GM18519 (cell line): ENCODE data around the gene ZNF469.
"Not testable (repeated sequence)": the region's sequence is repeated elsewhere in the genome, so short reads cannot be mapped to it uniquely, and the experiment has no call there.

Experiments used
- ATAC-seq: cut with Tn5 transposase; IDR thresholded peaks from one replicate; pipeline ENCODE4 v1.9.1; 2021; ENCODE audit warnings: mild to moderate bottlenecking, moderate library complexity; ENCODE audit not compliant: unreplicated experiment, low FRiP score

The ZNF469 gene

GRCh38 chr16:88405216-88406060, 22.7 kb downstream of the ZNF469 start:
- ATAC-seq, result no peak

DNA sequence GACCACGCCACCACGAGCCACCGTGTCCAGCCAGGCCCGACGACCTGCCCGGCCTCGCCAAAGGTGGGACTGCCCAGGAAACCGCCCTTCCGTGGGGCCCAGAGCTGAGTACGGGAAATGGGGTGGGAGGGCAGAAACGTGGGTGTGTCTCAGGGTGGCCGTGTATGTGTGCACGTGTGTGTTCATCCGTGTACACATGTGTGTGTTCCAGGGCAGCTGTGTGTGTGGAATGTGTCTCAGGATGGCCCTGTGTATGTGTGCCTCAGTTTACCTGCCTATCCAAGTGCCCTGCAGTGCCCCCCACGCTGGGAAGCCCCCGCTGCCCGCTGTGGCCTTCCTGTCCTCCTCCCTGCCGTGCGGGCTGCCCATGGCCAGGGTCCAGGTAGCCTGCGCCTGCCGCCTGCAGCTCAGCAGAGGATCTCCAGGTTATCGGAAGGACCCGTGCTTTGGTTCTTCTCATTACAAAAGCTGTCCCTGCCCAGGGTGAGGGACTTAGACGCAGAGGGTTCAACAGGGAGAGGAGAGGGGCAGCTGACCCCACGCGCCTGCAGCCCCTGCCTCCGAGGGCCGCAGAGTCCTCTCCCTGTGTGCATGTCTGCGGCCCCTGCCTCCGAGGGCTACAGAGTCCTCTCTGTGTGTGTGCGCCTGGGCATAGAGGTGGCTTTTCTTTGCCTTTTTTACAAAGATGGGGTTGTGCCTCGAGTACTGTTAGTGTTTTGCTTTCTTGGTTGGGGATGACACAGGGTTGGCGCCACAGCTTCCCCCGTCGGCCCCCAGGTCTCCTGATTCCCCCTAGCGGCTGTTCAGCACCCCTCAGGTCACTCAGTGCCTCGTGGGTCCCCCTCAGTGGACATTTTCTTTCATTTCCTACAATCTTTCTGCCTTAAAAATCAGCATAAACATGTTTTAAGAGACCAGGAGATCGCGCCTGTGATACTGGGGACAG, 23.6 kb downstream of the ZNF469 start:
- ATAC-seq, result no peak

GRCh38 chr16:88407042-88407420, 24.3 kb downstream of the ZNF469 start:
- ATAC-seq, result no peak

DNA sequence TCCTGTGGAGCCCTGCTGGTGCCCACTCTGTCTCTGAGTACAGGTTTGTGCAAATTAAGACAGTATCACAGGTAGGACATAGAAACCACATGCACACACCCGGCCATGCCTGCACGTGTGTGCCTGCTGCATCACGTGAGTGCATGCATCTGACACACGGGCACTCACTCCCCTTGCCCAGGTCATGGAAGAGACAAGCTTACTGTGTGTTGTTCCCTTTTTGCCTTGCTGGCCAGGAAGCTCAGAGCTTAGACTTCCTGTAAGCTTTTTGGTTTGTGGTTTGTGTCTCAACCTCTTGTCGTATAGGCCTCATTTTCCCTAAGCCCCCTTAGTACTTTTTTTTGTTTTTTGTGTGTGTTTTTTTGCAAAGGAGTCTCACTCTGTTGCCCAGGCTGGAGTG, 25.0 kb downstream of the ZNF469 start:
- no peak for ATAC-seq

DNA sequence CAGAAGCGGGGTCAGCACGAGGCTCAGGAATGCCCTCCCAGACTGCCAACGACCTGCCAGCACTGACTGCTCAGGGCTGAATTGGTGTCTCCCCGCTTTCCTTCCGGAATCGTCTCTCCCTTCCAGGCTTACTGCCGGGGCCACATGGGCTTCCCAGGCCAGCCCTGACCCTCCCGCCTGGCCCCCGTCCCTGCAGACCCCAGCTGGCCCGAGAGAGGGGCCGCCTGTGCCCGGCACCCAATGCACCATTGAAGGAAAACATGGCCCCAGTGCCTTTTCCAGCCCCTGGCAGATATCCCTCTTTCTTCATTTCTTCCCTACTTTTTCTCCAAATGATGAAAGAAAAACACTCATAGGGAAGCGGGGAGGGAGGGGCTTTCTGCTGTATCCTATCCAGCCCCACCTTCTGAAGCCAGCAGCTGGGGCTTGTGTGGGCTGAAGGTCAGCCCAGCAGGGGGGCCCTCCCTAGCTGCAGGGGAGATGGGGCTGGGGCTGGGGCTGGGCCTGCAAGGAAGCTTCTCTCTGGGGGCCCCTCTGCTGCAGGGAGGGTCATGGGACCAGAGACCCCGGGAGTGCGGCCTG, 25.9 kb downstream of the ZNF469 start:
- ATAC-seq, result no peak

DNA sequence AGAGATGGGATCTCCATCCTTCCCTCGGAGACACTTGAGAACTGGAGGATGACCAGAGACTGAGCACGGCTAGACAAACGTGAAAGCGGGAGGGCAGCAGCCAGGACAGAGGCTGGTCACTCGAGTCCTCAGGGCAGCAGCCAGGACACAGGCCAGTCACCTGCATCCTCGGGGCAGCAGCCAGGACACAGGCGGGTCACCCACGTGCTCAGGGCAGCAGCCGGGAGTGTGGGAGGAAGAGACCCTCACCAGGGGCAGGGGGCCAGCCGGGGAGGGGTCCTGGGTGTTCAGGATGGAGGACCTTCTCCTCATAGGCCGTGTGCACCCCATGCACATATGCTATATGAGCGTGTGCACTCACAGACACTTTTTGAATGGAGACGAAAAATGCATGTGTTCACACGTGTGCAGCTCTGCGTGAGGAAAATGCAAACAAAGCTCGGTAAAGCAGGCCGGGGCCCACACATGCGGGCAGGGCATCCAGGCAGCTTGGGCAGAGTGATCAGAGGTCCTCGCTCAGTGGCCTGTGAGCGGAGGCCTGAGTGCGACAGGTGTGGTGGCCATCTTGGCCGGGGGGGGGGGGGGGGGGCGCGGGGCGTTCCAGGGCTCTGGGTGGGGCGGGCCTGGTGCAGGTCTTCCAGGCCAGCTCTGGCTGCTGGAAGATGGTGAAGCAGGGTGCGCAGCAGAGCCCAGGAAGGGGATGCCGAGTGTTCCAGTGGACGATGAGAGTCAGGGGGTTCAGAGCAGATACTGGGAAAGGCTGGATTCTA, 26.7 kb downstream of the ZNF469 start:
- no peak for ATAC-seq

GRCh38 chr16:88410297-88410968, 27.7 kb downstream of the ZNF469 start:
- ATAC-seq, result not testable (repeated sequence)

DNA sequence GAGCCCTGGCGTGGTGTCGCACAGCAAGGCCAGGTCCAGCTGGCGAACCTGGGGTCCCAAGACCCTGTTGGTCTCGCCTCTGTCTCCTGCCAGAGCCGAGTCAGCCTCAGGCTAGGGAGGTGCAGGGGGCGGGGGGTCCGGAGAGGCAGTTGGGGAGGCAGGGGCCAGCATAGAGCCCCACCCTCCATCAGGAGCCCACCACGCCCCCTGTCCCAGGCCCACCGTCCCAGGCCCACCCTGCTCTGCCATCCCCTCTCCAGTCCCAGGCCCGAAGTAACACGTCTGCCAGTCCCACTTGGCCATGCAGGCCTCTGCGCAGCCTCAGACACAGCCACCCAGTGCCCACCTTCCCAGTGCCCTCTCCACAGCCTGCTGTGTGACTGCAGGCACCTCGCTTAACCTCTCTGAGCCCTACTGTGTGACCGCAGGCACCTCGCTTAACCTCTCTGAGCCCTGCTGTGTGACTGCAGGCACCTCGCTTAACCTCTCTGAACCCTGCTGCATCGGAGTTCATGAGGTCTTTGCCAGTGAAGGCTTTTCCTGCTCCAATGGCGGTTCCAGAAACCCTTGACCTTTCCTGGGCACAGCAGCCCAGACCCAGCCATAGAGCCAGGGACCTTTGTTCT, 29.3 kb downstream of the ZNF469 start:
- no peak for ATAC-seq

DNA sequence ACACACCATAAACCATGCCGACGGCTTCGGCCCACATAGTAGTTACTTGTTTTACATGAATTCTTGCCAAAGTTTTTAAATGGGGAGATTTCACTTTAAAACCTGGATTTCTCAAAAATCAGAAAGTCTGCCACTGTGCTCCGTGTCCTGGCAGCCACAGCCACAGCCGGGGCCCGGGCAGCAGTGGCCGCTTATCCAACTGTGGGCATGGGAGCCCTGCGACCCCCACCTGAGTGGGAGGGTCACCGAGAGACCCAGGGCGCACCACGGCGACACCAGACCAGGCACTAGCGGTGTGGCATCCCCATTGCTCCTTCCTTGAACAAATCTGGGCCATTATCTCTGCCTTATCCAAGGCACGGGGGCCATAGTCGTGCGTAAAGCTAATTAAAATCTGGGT, 30.0 kb downstream of the ZNF469 start:
- no peak for ATAC-seq

DNA sequence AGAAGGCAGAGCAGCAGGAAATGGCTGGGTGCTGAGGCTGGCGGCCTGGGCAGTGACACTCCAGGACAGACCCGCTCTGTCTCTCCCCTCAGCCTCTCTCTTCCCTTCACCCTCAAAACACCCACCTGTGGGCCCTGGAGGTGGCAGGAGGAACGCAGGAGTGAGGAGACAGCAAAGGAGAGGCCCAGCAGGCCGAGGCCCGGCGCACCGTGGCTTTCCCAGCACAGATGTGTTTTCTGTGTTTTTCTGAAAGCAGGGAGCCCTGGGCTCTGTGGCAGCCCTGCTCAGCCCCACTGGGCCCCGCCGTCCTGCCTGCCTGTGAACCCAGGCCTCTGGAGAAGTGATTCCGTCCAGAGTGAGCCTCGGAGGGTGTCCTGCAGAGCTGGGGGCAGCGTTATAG, 30.5 kb downstream of the ZNF469 start:
- no peak for ATAC-seq

DNA sequence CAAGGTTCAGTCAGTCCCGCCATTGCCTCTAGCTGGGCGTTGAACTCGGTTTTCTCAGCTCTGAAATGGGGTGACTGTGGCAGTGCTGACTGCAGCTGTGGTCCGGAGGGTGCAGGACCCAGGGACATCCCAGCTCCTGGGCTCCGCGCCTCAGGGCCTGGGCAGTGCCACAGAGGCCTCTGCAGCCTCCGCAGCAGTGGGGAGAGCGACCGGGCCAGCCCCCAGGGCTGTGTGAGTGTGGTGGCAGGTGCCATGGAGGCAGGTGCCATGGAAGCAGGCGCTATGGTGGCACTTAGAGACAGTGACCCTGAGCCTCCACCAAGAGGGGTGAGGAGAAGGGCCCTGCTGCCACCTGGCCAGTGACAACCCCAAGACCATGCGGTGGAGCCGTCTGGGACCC, 30.9 kb downstream of the ZNF469 start:
- no peak for ATAC-seq

DNA sequence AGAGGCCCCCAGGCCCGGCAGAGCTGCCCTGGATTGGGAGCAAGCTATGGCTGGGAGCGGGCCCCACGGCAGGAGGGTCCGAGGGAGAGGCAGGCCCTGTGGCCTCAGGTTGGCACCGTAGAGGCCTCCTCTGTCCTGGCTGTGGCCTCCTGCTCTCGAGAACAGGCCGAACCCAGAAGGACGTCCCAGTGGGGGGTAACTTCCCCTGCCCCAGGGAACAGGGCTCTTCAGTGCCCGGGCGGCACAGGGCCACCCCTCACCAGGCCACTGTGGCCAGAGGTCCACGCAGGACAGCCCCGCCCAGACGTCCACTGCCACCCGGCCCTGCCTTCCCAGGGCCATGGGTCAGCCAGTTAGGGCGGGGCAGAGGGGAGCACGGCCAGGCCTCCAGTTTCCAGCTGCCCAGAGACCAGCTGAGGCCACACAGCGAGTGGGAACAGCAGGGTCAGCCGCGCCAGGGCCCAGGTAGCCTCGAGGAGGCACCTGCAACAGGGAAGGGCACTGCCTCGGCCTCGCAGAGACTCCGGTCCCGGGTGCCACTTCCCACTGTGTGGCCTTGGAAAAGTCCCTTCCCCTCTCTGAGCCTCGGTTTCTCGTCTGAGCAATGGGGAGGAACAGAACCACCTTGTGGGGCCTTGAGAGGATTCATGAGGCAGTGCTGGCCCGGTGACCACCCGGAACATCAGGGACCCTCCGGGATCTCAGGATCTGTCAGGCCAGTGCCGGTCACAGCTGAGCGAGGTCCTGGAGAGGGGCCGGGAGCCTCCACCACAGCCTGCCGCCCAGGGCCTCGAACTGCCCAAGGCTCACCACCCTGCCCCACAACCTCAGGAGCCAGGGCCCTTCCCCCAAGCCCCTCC, 32.0 kb downstream of the ZNF469 start:
- no peak for ATAC-seq

GRCh38 chr16:88415381-88415705, 32.6 kb downstream of the ZNF469 start:
- ATAC-seq, result no peak

DNA sequence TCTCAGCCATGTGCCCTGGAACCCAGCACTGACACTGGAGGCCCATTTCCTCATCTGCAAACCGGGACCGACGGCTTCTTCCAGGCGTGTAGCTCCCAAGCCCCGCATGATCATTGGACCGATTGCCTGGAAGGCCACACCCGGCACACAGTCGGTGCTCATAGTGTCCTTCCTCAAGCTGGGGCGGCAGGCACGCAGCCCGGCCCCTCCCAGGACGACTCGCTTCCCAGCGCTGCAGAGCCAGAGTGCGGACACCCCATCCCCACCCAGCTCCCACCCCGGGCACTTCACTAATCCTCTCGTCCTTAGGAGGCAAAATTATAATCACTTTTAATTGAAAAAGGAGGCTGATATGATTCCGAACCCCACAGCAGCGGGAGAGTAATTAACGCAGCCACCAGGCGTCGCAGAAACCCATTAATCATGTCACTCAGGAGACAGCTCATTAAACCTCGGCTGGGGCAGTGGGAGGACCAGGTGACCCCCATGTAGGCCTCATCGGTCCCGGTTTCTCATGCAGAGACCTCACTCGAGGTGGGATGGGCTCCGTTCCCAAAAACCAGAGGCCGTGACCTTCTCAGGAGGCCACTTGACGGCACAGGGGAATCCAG, 33.1 kb downstream of the ZNF469 start:
- no peak for ATAC-seq

GRCh38 chr16:88416686-88417085, 33.9 kb downstream of the ZNF469 start:
- no peak for ATAC-seq

DNA sequence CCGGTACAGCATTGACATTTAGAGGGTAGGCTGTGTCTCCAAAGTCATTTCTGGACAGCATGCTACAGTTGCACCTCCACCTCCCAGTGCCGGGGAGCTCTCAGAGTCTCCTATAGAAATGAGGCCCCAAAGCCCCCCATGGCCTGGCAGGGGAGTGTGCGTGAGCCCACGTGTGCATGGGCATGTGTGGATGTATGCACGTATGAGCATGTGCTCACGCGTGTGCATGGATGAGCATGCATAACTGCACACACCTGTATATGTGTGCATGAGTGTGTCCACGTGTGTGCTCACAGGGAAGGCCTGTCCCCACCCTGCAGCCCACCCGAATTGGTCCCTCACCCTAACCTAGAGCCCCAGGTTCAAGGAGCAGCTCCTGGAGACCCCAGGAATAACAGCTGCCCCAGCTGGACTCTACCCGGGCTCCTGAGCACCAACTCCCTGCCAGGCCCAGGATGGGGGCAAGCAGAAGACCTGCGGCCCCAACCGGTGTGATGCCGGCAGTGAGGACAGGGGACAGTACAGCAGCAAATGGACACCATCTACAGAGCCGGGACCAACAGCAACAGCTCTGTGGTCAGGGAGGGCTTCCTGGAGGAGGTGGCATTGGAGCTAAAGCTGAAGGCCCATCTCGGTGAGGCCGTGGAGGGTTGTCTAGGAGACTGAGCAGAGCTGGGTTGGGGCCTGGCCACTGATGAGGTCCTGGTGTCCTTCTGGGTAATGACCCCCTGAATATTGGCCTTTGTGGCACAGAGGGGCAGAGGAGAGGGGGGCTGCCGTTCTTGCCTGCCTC, 35.1 kb downstream of the ZNF469 start:
- no peak for ATAC-seq

DNA sequence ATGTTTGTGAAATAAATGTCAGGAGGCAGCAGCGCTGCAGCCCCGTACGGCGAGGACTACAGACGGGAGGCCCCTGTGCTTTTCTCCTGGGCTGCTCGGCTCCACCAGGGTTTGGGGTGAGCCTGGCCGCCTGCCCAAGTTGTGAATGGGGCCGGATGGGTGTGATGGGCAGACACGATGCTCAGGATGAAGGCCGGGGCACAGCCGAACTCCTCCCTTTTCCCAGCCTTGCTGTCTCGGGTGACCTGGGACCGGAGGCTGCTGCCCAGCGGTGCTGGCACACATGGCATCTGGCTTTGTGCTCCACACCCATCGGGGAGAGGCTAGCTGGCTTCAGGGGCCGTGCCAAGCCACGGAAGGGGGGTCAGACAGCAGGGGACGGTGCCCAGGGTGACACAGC, 36.1 kb downstream of the ZNF469 start:
- no peak for ATAC-seq
